HAP-1 (cell line): ENCODE data around the gene MMP27.
A peak's percentile ranks its signal among the peaks of the same experiment; 100 is the strongest.
"Not testable (repeated sequence)": the region's sequence is repeated elsewhere in the genome, so short reads cannot be mapped to it uniquely, and the experiment has no call there.

Source experiments
- DNase-seq, 2 experiments: peaks; one replicate each; pipeline ENCODE4 v3.0.0-alpha.2; 2016 to 2020; ENCODE audit warnings: low spot score in 2 of 2
- H3K27me3 ChIP-seq: fragments of 250-450 bp; sonication (Bioruptor Pico); 2 replicates; pipeline ENCODE4 v1.5.1; 2020; ENCODE audit warnings: low read depth, mild to moderate bottlenecking, moderate library complexity
- H3K36me3 ChIP-seq: fragments of 250-450 bp; sonication (Bioruptor Pico); replicated peaks from 2 replicates; pipeline ENCODE4 v1.5.1; 2020; ENCODE audit warnings: mild to moderate bottlenecking
- H3K4me1 ChIP-seq: fragments of 250-450 bp; sonication (Bioruptor Pico); 2 replicates; pipeline ENCODE4 v1.5.1; 2020; ENCODE audit warnings: mild to moderate bottlenecking
- H3K4me3 ChIP-seq: fragments of 250-450 bp; sonication (Bioruptor Pico); 2 replicates; pipeline ENCODE4 v1.5.1; 2020; ENCODE audit warnings: mild to moderate bottlenecking, moderate library complexity
- H3K9me3 ChIP-seq: fragments of 250-450 bp; sonication (Bioruptor Pico); 2 replicates; pipeline ENCODE4 v1.5.1; 2020; ENCODE audit warnings: mild to moderate bottlenecking, moderate library complexity
- in situ Hi-C: fragments of 300-500 bp; cut with MboI; formaldehyde crosslinking; loops from 3 replicates; pipeline ENCODE4 v1.14.3; 2020; ENCODE audit warnings: low sequenced_read_pairs, inconsistent platforms, mixed read lengths

Gene MMP27, protein sequence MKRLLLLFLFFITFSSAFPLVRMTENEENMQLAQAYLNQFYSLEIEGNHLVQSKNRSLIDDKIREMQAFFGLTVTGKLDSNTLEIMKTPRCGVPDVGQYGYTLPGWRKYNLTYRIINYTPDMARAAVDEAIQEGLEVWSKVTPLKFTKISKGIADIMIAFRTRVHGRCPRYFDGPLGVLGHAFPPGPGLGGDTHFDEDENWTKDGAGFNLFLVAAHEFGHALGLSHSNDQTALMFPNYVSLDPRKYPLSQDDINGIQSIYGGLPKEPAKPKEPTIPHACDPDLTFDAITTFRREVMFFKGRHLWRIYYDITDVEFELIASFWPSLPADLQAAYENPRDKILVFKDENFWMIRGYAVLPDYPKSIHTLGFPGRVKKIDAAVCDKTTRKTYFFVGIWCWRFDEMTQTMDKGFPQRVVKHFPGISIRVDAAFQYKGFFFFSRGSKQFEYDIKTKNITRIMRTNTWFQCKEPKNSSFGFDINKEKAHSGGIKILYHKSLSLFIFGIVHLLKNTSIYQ

DNA sequence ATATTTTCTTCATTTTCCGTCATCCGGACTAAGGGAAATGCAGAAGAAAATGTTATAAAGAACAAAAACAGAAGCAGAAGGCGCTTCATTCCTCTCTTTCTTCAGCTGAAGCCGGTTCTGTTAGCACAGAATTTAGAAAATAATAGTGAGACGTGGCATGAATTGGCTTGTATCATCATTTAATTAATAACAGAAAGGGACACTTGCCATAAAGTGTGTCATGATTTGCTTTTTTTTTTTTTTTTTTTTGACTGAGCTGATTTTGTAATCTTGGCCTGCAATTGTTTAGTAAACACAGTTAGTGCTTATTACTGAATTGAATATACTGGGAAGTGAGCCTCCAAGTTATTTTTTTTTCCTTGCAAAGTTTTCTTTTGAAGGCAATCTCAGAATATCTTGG lies at the start of gene MMP27:
Gene MMP27 (minus strand): TSS at position 144 of the 400 bp plus-strand sequence. CDS start 55 bp downstream, at position 89.
- Histone ChIP-seq H3K4me3 (no peak within 1 kb of the TSS), H3K4me1 (no peaks in the 10 kb centered on the region)
- in situ Hi-C loops, result no loop called here

DNA sequence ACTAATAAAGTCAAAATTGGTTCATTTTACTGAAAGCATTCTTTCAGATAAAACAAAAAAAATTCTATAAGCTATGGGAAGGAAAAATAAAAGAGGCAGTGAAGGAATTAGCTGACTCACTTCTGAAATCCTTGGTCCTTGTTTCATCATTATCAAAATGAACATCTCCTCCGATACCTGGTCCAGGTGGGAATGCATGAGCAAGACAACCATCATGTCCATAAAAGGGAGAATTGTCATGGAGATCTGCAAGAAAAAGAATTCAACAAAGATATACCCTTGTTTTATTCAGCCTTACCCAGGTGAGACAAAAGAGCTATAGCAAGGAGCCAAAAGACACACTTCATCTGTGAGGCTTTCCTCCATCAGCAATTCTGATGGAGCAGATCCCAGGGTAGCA lies 47.7 kb upstream of the MMP27 start:
- Histone ChIP-seq H3K36me3 (no peaks in the 10 kb centered on the region), H3K4me3 (no peak overlapping the region), H3K27me3 (no peaks in the 10 kb centered on the region), H3K9me3 (no peaks in the 10 kb centered on the region), H3K4me1 (no peaks in the 10 kb centered on the region; the same call in 1 of the 2 replicates)
- DNase-seq, result no peak
- in situ Hi-C loops, result no loop called here

More for the DNA sequence above, at the start of gene MMP27:
- DNase-seq, result no peak
- H3K36me3 ChIP-seq, result no peaks in the 10 kb centered on the region
- peaks cover 2% of the 10 kb centered on the region; the same call in 1 of the 2 replicates for H3K27me3 ChIP-seq
- no peaks in the 10 kb centered on the region for H3K9me3 ChIP-seq

DNA sequence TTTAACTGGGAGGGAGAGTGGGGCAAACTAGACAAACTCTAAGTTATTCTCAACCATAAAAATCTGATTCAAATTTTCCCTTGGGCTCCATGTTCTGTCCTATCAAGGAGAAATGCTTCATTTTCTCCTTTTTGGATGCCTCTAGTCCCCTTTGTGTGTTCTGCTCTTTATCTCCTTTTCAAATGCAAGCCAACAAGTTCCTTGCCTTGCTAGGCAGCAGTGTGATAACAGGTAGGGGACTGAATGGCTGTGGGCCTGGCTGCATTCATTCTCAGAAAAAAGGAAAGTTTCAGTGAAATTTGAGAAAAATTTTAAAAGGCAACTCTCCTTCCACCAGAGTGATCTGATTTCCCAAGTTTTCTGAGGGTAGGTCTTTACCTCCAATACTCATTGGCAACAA lies 46.1 kb upstream of the MMP27 start:
- in situ Hi-C loops, result no loop called here

DNA sequence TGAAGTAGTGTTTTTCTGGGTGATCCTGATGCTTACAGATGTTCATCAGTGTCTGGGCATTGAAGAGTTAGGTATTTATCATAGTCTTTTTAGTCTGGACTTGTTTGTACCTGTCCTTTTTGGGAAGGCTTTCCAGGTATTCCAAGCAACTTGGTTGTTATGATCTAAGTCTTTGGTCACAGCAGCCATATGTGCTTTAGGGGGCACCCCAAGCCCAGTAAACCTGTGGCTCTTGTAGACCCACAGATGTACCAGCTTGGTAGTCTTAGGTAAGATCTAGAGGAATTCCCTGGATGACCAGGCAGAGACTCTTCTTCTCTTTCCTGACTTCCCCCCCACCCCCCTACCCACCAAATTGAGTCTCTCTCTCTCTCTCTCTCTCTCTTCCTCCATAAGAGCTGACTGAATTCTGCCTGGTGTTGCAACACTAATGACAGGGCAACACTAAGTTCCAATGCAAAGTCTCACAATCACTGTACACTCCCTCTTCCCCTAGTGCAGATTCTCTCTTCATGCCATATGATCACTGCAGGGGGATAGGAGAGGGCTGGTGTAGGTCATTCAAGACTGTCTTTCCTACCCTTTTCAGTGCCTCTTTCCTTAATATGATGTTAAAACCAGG lies 43.6 kb upstream of the MMP27 start:
- H3K4me3 ChIP-seq, result no peak overlapping the region
- H3K9me3 ChIP-seq, result no peaks in the 10 kb centered on the region
- H3K36me3 ChIP-seq, result no peaks in the 10 kb centered on the region
- no peaks in the 10 kb centered on the region for H3K4me1 ChIP-seq
- no peak for DNase-seq
- in situ Hi-C loops, result no loop called here
- no peaks in the 10 kb centered on the region for H3K27me3 ChIP-seq

More for the DNA sequence above, 46.1 kb upstream of the MMP27 start:
- H3K4me3 ChIP-seq, result no peak overlapping the region
- H3K27me3 ChIP-seq, result no peaks in the 10 kb centered on the region
- H3K36me3 ChIP-seq, result no peaks in the 10 kb centered on the region
- no peaks in the 10 kb centered on the region for H3K9me3 ChIP-seq
- no peaks in the 10 kb centered on the region; the same call in 1 of the 2 replicates for H3K4me1 ChIP-seq
- no peak for DNase-seq

DNA sequence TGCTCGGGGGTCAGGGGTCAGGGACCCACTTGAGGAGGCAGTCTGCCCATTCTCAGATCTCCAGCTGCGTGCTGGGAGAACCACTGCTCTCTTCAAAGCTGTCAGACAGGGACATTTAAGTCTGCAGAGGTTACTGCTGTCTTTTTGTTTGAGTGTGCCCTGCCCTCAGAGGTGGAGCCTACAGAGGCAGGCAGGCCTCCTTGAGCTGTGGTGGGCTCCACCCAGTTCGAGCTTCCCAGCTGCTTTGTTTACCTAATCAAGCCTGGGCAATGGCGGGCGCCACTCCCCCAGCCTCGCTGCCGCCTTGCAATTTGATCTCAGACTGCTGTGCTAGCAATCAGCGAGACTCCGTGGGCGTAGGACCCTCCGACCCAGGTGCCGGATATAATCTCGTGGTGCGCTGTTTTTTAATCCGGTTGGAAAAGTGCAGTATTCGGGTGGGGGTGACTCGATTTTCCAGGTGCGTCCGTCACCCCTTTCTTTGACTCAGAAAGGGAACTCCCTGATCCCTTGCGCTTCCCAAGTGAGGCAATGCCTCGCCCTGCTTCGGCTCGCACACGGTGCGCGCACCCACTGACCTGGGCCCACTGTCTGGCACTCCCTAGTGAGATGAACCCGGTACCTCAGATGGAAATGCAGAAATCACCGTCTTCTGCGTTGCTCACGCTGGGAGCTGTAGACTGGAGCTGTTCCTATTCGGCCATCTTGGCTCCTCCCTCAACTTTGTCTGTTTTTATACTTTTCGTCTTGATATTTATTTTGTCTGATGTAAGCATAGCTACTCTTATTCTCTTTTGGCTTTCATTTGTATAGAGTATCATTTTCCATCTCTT lies 41.4 kb upstream of the MMP27 start:
- H3K36me3 ChIP-seq, H3K4me1 ChIP-seq, DNase-seq, H3K9me3 ChIP-seq, H3K4me3 ChIP-seq, H3K27me3 ChIP-seq, in situ Hi-C loops: not testable (repeated sequence)

DNA sequence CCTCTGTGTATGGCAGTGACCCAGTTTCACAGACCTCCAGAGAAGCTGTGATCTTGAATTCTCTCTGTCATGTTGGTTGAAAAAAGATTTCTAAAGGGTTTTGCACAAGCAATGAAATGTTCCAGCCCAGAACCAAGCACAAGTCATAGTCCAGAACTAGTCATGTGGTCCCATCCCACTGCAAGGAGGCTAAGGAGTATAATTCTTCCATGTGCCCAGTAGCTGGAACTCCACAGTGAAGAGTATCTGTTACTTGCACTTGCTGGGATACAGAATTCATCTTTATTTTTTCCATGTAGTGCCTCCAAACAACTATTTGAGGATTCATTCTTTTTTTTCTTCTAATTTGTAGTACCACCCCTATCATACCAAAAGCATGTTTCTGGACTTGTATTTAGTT lies 29.1 kb upstream of the MMP27 start:
- H3K27me3 ChIP-seq, result no peaks in the 10 kb centered on the region
- H3K36me3 ChIP-seq, result no peaks in the 10 kb centered on the region
- no peak for DNase-seq
- no peaks in the 10 kb centered on the region for H3K9me3 ChIP-seq
- H3K4me3 ChIP-seq, result no peak overlapping the region
- no peaks in the 10 kb centered on the region for H3K4me1 ChIP-seq
- in situ Hi-C loops, result no loop called here

DNA sequence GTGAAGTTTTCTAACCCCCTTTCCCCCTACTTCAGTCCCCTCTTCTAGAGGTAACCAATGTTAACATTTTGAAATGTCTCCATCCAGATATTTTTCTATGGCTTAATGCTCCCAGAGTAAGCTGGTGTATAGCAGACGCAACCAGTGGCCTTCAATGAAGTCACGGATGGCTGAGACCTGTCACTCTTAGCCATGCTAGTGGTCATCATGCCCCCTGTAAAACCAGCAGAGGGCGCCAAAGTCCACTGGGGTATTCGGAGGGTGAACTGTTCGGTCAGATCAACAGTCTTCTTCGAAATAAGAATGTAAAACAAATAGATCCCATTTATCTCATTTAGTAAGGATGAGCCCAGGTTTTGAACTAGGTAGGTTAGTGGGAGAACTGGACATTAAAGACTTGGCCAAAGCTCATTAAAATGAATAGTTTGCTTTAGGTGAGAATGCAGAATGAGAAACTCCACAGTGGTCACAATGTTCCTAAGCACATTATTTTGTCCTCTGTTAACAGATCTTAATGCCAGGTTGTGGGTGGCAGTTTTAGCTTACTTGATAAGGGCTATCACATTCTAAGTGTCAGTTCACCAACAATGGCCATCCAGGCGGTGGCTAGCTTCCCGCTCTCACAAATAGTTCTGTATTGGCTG lies 27.8 kb upstream of the MMP27 start:
- peak; percentile 46 to 85 for DNase-seq
- H3K27me3 ChIP-seq, result no peaks in the 10 kb centered on the region
- H3K4me1 ChIP-seq, result no peaks in the 10 kb centered on the region
- in situ Hi-C loops, result no loop called here
- H3K9me3 ChIP-seq, result no peaks in the 10 kb centered on the region
- no peak overlapping the region for H3K4me3 ChIP-seq
- H3K36me3 ChIP-seq, result no peaks in the 10 kb centered on the region

DNA sequence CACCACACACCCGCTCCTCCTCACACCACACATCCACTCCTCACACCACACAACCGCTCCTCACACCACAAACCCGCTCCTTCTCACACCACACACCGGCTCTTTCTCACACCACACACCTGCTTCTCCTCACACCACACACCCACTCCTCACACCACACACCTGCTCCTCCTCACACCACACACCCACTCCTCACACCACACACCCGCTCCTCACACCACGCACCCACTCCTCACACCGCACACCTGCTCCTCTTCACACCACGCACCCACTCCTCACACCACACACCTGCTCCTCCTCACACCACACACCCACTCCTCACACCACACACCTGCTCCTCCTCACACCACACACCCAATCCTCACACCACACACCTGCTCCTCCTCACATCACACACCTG lies 25.4 kb upstream of the MMP27 start:
- H3K9me3 ChIP-seq, H3K4me1 ChIP-seq, DNase-seq, H3K27me3 ChIP-seq, in situ Hi-C loops, H3K4me3 ChIP-seq, H3K36me3 ChIP-seq: not testable (repeated sequence)

DNA sequence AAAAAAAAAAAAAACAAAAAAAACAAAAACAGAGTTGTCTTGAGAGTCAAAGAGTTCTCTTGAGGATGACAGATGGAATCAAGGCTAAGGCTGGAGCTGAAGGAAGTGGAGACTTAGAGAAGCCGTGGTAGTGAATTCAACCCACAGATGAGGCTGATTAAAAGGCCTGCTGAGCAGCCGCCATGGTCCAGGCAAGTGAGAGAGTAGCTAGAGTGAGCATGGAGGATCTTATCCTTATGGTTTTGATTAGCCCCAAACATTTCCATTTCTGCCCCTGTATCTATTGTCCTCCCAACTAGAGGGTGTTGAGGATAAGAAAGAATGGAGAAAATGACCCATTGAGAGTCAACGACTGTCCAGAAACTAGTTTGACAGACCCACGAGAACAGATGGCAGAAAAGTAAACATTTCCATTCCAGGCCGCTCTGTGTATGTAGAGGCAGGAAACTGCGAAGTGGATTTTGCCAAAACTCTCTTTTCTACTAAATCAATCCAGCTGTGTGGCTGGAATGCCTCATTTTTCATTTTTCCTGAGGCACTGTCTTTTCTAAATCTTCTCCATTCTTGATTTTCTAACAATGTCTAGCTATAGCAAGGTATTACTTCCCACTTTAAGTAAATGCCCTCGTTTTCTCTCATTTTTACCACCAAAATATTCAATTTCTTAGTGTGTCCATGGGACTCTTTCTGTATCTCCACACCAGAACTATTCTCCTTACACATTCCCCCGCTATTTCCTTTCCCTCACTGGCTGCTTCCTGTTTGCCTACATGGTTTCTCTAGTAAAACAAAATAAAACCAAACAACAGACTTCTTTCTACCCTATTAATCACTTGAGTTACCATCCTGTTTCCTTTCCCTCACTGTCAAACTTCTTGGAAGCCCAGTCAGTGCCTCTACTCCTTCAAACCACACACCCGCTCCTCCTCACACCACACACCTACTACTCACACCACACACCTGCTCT lies 24.6 kb upstream of the MMP27 start:
- Histone ChIP-seq H3K9me3 (no peaks in the 10 kb centered on the region), H3K27me3 (no peaks in the 10 kb centered on the region), H3K4me1 (no peaks in the 10 kb centered on the region), H3K36me3 (no peaks in the 10 kb centered on the region), H3K4me3 (no peak overlapping the region)
- in situ Hi-C loops, result no loop called here
- no peak for DNase-seq

DNA sequence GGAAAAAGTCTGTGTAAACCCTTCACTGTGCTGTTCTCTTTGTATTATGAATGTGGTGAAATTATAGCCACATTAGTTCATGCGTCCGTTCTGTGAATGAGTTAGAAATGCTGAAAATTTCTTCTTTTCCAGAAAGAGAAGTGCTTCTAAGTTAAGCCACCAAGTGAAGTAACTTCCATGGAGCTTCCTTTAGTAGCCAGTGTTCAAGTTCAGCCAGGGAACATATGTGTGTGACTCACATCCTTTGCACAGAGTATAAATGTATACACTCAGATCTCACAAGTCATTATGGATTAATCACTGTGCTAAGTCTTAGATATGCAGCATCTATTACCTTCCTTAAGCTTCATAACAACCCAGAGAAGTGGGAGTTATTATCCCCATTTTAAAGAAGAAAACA lies 22.3 kb upstream of the MMP27 start:
- H3K27me3 ChIP-seq, result no peaks in the 10 kb centered on the region
- in situ Hi-C loops, result no loop called here
- H3K4me3 ChIP-seq, result no peak overlapping the region
- no peaks in the 10 kb centered on the region for H3K9me3 ChIP-seq
- H3K4me1 ChIP-seq, result no peaks in the 10 kb centered on the region
- DNase-seq, result no peak
- no peaks in the 10 kb centered on the region for H3K36me3 ChIP-seq

DNA sequence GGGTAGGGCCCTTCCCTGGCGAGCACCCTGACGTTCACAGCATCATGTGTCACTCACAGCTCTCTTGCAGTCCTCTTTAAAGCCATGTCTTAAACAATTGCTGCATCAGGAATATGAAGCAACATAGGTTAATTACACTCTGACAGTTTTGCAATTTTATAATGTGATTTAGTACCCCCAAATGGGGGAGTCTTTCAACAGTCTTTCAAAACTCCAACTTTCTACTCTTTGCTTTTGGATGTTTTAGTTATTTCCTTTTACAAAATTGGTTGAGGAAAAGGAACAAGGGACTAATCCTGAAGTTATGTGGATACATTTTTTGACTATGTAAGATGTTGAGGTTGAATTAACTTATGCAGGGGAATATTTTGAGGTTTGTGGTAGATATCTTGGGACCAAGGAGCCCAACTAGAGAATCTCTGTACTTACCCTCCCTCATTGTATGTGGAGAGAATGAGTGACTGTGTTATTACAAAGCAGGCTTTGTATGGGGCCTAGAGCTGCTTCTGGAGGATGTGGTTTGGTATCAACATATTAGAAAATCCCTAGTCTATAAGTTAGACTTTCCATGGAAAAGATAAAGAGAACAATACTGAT lies 19.4 kb upstream of the MMP27 start, which contains the start of gene MMP8:
Gene MMP8 (minus strand): TSS at position 51 of the 597 bp plus-strand sequence. CDS start 99 bp downstream, outside the sequence.
- in situ Hi-C loops, result no loop called here
- no peaks in the 10 kb centered on the region for H3K36me3 ChIP-seq
- no peak for DNase-seq
- H3K4me1 ChIP-seq, result no peaks in the 10 kb centered on the region
- no peaks in the 10 kb centered on the region for H3K9me3 ChIP-seq
- H3K27me3 ChIP-seq, result no peaks in the 10 kb centered on the region
- no peak within 1 kb of the TSS for H3K4me3 ChIP-seq

DNA sequence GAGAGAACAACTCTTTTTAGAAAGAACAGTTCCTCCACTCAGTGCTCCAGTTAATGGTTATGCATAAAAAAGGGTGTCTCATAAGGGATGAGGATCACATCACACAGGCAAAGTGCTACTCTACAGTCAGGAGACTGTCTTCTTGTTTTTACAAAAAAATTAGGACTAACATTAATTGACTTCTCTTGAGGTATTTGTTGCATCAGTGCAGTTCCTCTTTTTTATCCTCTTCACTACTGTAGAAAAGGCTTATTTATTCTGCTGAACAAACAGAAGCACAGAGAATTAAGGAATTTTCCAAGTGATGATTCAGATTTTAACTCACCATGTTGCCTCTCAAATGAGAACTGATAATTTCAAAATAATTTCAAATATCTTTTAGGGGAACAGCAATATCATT lies 17.3 kb upstream of the MMP27 start:
- no peak for DNase-seq
- Histone ChIP-seq H3K27me3 (no peaks in the 10 kb centered on the region), H3K9me3 (no peaks in the 10 kb centered on the region), H3K4me3 (no peak overlapping the region), H3K4me1 (no peaks in the 10 kb centered on the region), H3K36me3 (no peaks in the 10 kb centered on the region)
- in situ Hi-C loops, result no loop called here
